HUES6 (cell line): ENCODE measurements around the gene INPPL1.
A peak's percentile ranks its signal among the peaks of the same experiment; 100 is the strongest.

Experiments
- H3K27ac ChIP-seq: 2 replicates; pipeline ENCODE4 v1.7.0; 2013; ENCODE audit warnings: low read depth, mild to moderate bottlenecking, low read length, inconsistent platforms
- H3K27me3 ChIP-seq: 2 replicates; pipeline ENCODE4 v1.6.1; 2013; ENCODE audit warnings: low read length; ENCODE audit not compliant: control insufficient read depth, insufficient read depth
- H3K36me3 ChIP-seq: 2 replicates; pipeline ENCODE4 v1.6.1; 2013; ENCODE audit warnings: low read length; ENCODE audit not compliant: control insufficient read depth, insufficient read depth
- H3K4me1 ChIP-seq: 2 replicates; pipeline ENCODE4 v1.6.1; 2013; ENCODE audit warnings: low read length; ENCODE audit not compliant: control insufficient read depth, insufficient read depth
- H3K4me3 ChIP-seq: 2 replicates; pipeline ENCODE4 v1.5.1; 2013; ENCODE audit warnings: low read depth, low read length
- H3K9ac ChIP-seq: one replicate; pipeline ENCODE4 v1.6.1; 2013; ENCODE audit warnings: mild to moderate bottlenecking, low read length
- H3K9me3 ChIP-seq: 2 replicates; pipeline ENCODE4 v1.6.1; 2013; ENCODE audit warnings: low read depth, low read length; ENCODE audit not compliant: control insufficient read depth, insufficient read depth

INPPL1 gene

GRCh38 chr11:72220696-72221363 is 3.7 kb upstream of the INPPL1 start:
- Histone ChIP-seq H3K27ac (no peak overlapping the region), H3K4me3 (no peak overlapping the region)

GRCh38 chr11:72221386-72222075 is 3.0 kb upstream of the INPPL1 start:
- Histone ChIP-seq H3K27me3 (peaks cover 2% of the 10 kb centered on the region; the same call in 1 of the 2 replicates), H3K9me3 (no peaks in the 10 kb centered on the region), H3K36me3 (no peaks in the 10 kb centered on the region), H3K4me3 (no peak overlapping the region), H3K27ac (no peak overlapping the region), H3K4me1 (peaks cover 24% of the 10 kb centered on the region), H3K9ac (no peak overlapping the region)

More at GRCh38 chr11:72220696-72221363, 3.7 kb upstream of the INPPL1 start:
- Histone ChIP-seq H3K4me1 (peaks cover 22% of the 10 kb centered on the region), H3K27me3 (peaks cover 2% of the 10 kb centered on the region; the same call in 1 of the 2 replicates), H3K36me3 (no peaks in the 10 kb centered on the region), H3K9me3 (no peaks in the 10 kb centered on the region), H3K9ac (no peak overlapping the region)

- no peaks in the 10 kb centered on the region for H3K27me3 ChIP-seq
- H3K9me3 ChIP-seq: no peaks in the 10 kb centered on the region
- peaks cover 24% of the 10 kb centered on the region for H3K4me1 ChIP-seq
- H3K27ac ChIP-seq: peak overlapping the region; percentile 37; the same call in 1 of the 2 replicates
- peak overlapping the region; percentile 80 for H3K4me3 ChIP-seq
- peak overlapping the region; percentile 31 for H3K9ac ChIP-seq
- peaks cover 7% of the 10 kb centered on the region; the same call in 1 of the 2 replicates for H3K36me3 ChIP-seq
These were observed 2.3 kb upstream of the INPPL1 start for GRCh38 chr11:72222106-72222891.

- Histone ChIP-seq H3K27me3 (no peaks in the 10 kb centered on the region), H3K36me3 (peaks cover 14% of the 10 kb centered on the region), H3K9ac (peak overlapping the region; percentile 95), H3K4me1 (peaks cover 24% of the 10 kb centered on the region), H3K4me3 (peak overlapping the region; percentile 80), H3K9me3 (no peaks in the 10 kb centered on the region), H3K27ac (peak overlapping the region; percentile 87; the same call in 1 of the 2 replicates)
These were observed 1.5 kb upstream of the INPPL1 start for GRCh38 chr11:72222907-72223614.

- Histone ChIP-seq H3K4me1 (peaks cover 24% of the 10 kb centered on the region), H3K9me3 (no peaks in the 10 kb centered on the region)
These were observed 678 bp upstream of the INPPL1 start for GRCh38 chr11:72223615-72224563.

GRCh38 chr11:72225411-72225951 is 914 bp downstream of the INPPL1 start:
- H3K27ac ChIP-seq: no peak overlapping the region; the same call in 1 of the 2 replicates
- H3K9ac ChIP-seq: peak overlapping the region; percentile 95
- H3K36me3 ChIP-seq: peaks cover 38% of the 10 kb centered on the region
- no peaks in the 10 kb centered on the region for H3K9me3 ChIP-seq
- H3K4me3 ChIP-seq: peak overlapping the region; percentile 80
- H3K27me3 ChIP-seq: no peaks in the 10 kb centered on the region
- peaks cover 24% of the 10 kb centered on the region for H3K4me1 ChIP-seq

More at GRCh38 chr11:72223615-72224563, 678 bp upstream of the INPPL1 start:
- peak overlapping the region; percentile 95 for H3K9ac ChIP-seq
- H3K27ac ChIP-seq: peak overlapping the region; percentile 95
- H3K27me3 ChIP-seq: no peaks in the 10 kb centered on the region
- H3K36me3 ChIP-seq: peaks cover 22% of the 10 kb centered on the region
- H3K4me3 ChIP-seq: peak overlapping the region; percentile 80

- H3K27me3 ChIP-seq: no peaks in the 10 kb centered on the region
- H3K36me3 ChIP-seq: peaks cover 50% of the 10 kb centered on the region
- H3K27ac ChIP-seq: no peak overlapping the region
- no peak overlapping the region for H3K4me3 ChIP-seq
- no peak overlapping the region for H3K9ac ChIP-seq
- peaks cover 16% of the 10 kb centered on the region for H3K4me1 ChIP-seq
- no peaks in the 10 kb centered on the region for H3K9me3 ChIP-seq
These were observed 2.1 kb downstream of the INPPL1 start for GRCh38 chr11:72226701-72227100.

- Histone ChIP-seq H3K27me3 (no peaks in the 10 kb centered on the region), H3K9ac (no peak overlapping the region), H3K4me3 (no peak overlapping the region), H3K27ac (no peak overlapping the region), H3K36me3 (peaks cover 59% of the 10 kb centered on the region), H3K9me3 (no peaks in the 10 kb centered on the region), H3K4me1 (peaks cover 8% of the 10 kb centered on the region)
These were observed 3.0 kb downstream of the INPPL1 start for GRCh38 chr11:72227316-72228228.

- H3K4me3 ChIP-seq: no peak overlapping the region
- H3K27ac ChIP-seq: no peak overlapping the region
- H3K9me3 ChIP-seq: no peaks in the 10 kb centered on the region
- H3K4me1 ChIP-seq: peaks cover 4% of the 10 kb centered on the region
- no peaks in the 10 kb centered on the region for H3K27me3 ChIP-seq
- peaks cover 66% of the 10 kb centered on the region for H3K36me3 ChIP-seq
- H3K9ac ChIP-seq: no peak overlapping the region
These were observed 3.8 kb downstream of the INPPL1 start for GRCh38 chr11:72228229-72228843.
